A549 (cell line): ENCODE results near the gene KCNMA1. TPM values are rescaled to one million over a fixed set of nuclear protein-coding genes. Genes with fewer than 3 reads are reported as not detected.

ENCODE experiments used
- ATAC-seq, 2 experiments: fragments of 200-7000 bp in 1 of 2; fragments of >200 bp in 1 of 2; cut with Nextera tagmentation in 1 of 2; cut with Tn5 transposase in 1 of 2; 3 replicates each; pipeline versions ENCODE4 v1.8.0 to v1.9.1; 2018 to 2020; ENCODE audit warnings: mild to moderate bottlenecking in 1 of 2, moderate library complexity in 1 of 2
- CTCF ChIA-PET: fragments of 300-600 bp; sonication (Branson Sonifier 250); formaldehyde crosslinking; extraction: SDS; loops from one replicate; lab custom pipeline; 2021; ENCODE audit warnings: antibody characterized with exemption, inconsistent platforms; lab: Yijun Ruan, JAX
- POLR2A ChIA-PET: fragments of 350-600 bp; formaldehyde crosslinking; extraction: SDS; loops from one replicate; lab custom pipeline; 2021; ENCODE audit warnings: antibody characterized with exemption, inconsistent platforms; lab: Yijun Ruan, JAX
- DNase-seq, 2 experiments: peaks; one replicate each; pipeline versions ENCODE4 v3.0.0 to v3.0.0-alpha.2; 2011 to 2016; ENCODE audit warnings: low read depth in 1 of 2, low spot score in 1 of 2
- FAIRE-seq: peaks from 2 replicates; lab custom pipeline; 2011; peaks lifted over from hg19 to GRCh38; lab: Jason Lieb, UNC
- H3K27ac ChIP-seq, 2 experiments: fragments of >200 bp; sonication (Bioruptor Twin); formaldehyde crosslinking; 3 replicates each; pipeline ENCODE4 v1.5.1; 2016 to 2017
- H3K4me1 ChIP-seq: fragments of >200 bp; sonication (Bioruptor Twin); formaldehyde crosslinking; 3 replicates; pipeline ENCODE4 v1.6.1; 2016
- H3K4me2 ChIP-seq: fragments of >200 bp; sonication (Bioruptor Twin); formaldehyde crosslinking; 3 replicates; pipeline ENCODE4 v1.6.1; 2016
- H3K4me3 ChIP-seq: fragments of >200 bp; sonication (Bioruptor Twin); formaldehyde crosslinking; 3 replicates; pipeline ENCODE4 v1.5.1; 2016
- H3K9me3 ChIP-seq: fragments of >200 bp; sonication (Bioruptor Twin); formaldehyde crosslinking; 3 replicates; pipeline ENCODE4 v1.6.1; 2016
- BHLHE40 ChIP-seq: IDR thresholded peaks from 2 replicates; pipeline ENCODE4 v1.6.1; 2012; ENCODE audit warnings: low read depth, low read length, inconsistent platforms
- CBX8 ChIP-seq: fragments of 200-600 bp; sonication (generic); IDR thresholded peaks from 2 replicates; pipeline ENCODE4 v1.6.1; 2016
- EHF ChIP-seq: fragments of 250-450 bp; sonication (Bioruptor Pico); IDR thresholded peaks from 2 replicates; pipeline ENCODE4 v1.5.0; 2020; ENCODE audit warnings: mild to moderate bottlenecking
- EHMT2 ChIP-seq: fragments of 200-600 bp; sonication (generic); IDR thresholded peaks from 2 replicates; pipeline ENCODE4 v1.6.1; 2016; ENCODE audit warnings: antibody characterized with exemption, low read depth, mild to moderate bottlenecking, moderate library complexity
- FOXS1 ChIP-seq: fragments of 250-450 bp; sonication (Bioruptor Pico); IDR thresholded peaks from 2 replicates; pipeline ENCODE4 v1.5.0; 2020; ENCODE audit warnings: mild to moderate bottlenecking, moderate library complexity
- GATA3 ChIP-seq: IDR thresholded peaks from 2 replicates; pipeline ENCODE4 v1.6.1; 2012; ENCODE audit warnings: borderline replicate concordance
- HDAC2 ChIP-seq: fragments of 200-600 bp; sonication (generic); IDR thresholded peaks from 2 replicates; pipeline ENCODE4 v1.6.1; 2016
- HEYL ChIP-seq: fragments of 250-450 bp; sonication (Bioruptor Pico); IDR thresholded peaks from 2 replicates; pipeline ENCODE4 v1.8.0; 2021; ENCODE audit warnings: mild to moderate bottlenecking, moderate library complexity
- HMGXB4 ChIP-seq: fragments of 250-450 bp; sonication (Bioruptor Pico); IDR thresholded peaks from 2 replicates; pipeline ENCODE4 v1.5.0; 2021; ENCODE audit warnings: mild to moderate bottlenecking, moderate library complexity, borderline replicate concordance
- HOXB5 ChIP-seq: fragments of 250-450 bp; sonication (Bioruptor Pico); IDR thresholded peaks from 2 replicates; pipeline ENCODE4 v1.5.0; 2020; ENCODE audit warnings: mild to moderate bottlenecking, moderate library complexity
- KDM1A ChIP-seq: fragments of 200-600 bp; sonication (generic); IDR thresholded peaks from 2 replicates; pipeline ENCODE4 v1.6.1; 2016; ENCODE audit warnings: low read depth, mild to moderate bottlenecking
- MAX ChIP-seq: IDR thresholded peaks from 2 replicates; pipeline ENCODE4 v1.6.1; 2012
- NPAS2 ChIP-seq: fragments of 250-450 bp; sonication (Bioruptor Pico); IDR thresholded peaks from 2 replicates; pipeline ENCODE4 v1.8.0; 2022; ENCODE audit warnings: mild to moderate bottlenecking, moderate library complexity, borderline replicate concordance
- RAD21 ChIP-seq, 2 experiments: fragments of >200 bp in 1 of 2; sonication (Bioruptor Twin) in 1 of 2; formaldehyde crosslinking in 1 of 2; IDR thresholded peaks in 1 of 2; conservative IDR thresholded peaks in 1 of 2; 2 replicates in 1 of 2; 3 replicates in 1 of 2; pipeline ENCODE4 v1.6.1; 2012 to 2018; ENCODE audit warnings: inconsistent platforms in 1 of 2
- RARB ChIP-seq: fragments of 250-450 bp; sonication (Bioruptor Pico); IDR thresholded peaks from 2 replicates; pipeline ENCODE4 v1.8.0; 2021; ENCODE audit warnings: mild to moderate bottlenecking, moderate library complexity
- RCOR1 ChIP-seq: fragments of 150-350 bp; IDR thresholded peaks from 2 replicates; pipeline ENCODE4 v1.6.1; 2014; ENCODE audit warnings: antibody characterized with exemption, low read length, low read depth
- RNF2 ChIP-seq: fragments of 200-600 bp; sonication (generic); IDR thresholded peaks from 2 replicates; pipeline ENCODE4 v1.6.1; 2016; ENCODE audit warnings: low read depth, mild to moderate bottlenecking, antibody characterized with exemption, moderate library complexity, borderline replicate concordance
- TFCP2L1 ChIP-seq: fragments of 250-450 bp; sonication (Bioruptor Pico); IDR thresholded peaks from 2 replicates; pipeline ENCODE4 v1.5.0; 2021; ENCODE audit warnings: mild to moderate bottlenecking
- ZC3H11A ChIP-seq: fragments of 450-650 bp; IDR thresholded peaks from 2 replicates; pipeline ENCODE4 v1.6.1; 2014; ENCODE audit warnings: antibody characterized with exemption, mild to moderate bottlenecking
- ZFP36 ChIP-seq: fragments of 450-650 bp; IDR thresholded peaks from 2 replicates; pipeline ENCODE4 v1.6.1; 2014; ENCODE audit warnings: borderline replicate concordance; ENCODE audit not compliant: partially characterized antibody
- WGBS: methylation state at CpG from one replicate; pipeline ENCODE4 v1.1.6; 2017; ENCODE audit errors: missing lambda C conversion rate; 5-methylcytosine and 5-hydroxymethylcytosine counted together
- polyA plus RNA-seq, 4 experiments: library from polyadenylated mRNA; depleted of rRNA in 3 of 4; stranded (reverse); fragments of >200 nt; fragmentation: RNase III in 1 of 4; extraction: RNeasy Plus Mini Kit Qiagen cat#74134 plus additional on column Dnase treatment in 1 of 4; gene quantifications; 2 replicates in 3 of 4; 3 replicates in 1 of 4; pipeline ENCODE4 v1.2.3, GENCODE V29; 2011 to 2017
- TF ChIP-seq, protein P1 (sequence below): IDR thresholded peaks from 2 replicates; pipeline ENCODE4 v1.6.1; 2012
- TF ChIP-seq, protein P2 (sequence below): fragments of >200 bp; sonication (Bioruptor Twin); formaldehyde crosslinking; IDR thresholded peaks from 2 replicates; pipeline ENCODE4 v1.6.1; 2016
- TF ChIP-seq, protein P3 (sequence below): fragments of 150-350 bp; IDR thresholded peaks from 2 replicates; pipeline ENCODE4 v1.6.1; 2014; ENCODE audit warnings: low read depth, mild to moderate bottlenecking, low read length

Gene KCNMA1
- polyA plus RNA-seq, 2 of the 4 experiments (the other 2 are of a cell fraction) = 14.9 to 30.6 TPM

DNA sequence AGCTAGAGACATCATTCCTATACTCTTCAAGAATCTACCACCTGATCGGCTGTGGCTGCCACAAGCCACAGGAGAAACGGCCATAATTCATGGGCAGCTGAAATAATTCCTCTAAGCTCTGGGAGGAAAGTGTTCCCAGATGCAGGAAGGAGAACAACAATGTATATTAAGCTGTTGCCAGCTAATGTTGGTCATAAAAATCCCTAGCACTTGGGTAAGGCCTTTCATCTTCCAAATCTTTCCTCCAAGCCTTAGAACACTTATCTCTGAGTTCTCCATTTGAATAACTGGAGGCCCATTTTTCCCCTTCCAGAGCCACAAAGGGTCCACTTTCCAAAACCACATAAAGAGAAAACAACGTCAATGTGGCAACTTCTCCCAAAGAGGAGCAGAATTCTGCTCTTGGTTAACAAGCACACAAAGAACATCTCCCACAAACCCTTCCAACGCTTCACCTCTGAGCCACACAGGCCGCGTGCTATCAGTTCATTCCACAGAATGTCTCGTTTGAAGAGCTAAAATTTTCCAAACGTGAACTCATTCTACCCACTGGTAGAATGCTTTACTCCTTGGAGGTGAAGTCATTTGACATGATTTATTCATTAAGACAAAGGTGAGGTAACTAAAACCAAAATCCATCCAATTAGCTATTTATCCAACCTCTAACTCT is 11.2 kb downstream of the KCNMA1 start:
- peaks cover 30% of the 10 kb centered on the region for H3K4me1 ChIP-seq
- POLR2A ChIA-PET = no interaction called here

GRCh38 chr10:77625379-77625778 is 12.2 kb downstream of the KCNMA1 start:
- Histone ChIP-seq H3K27ac (no peak overlapping the region), H3K9me3 (no peaks in the 10 kb centered on the region), H3K4me2 (no peak overlapping the region), H3K4me3 (no peak overlapping the region)
- DNase-seq = no peak
- FAIRE-seq = no peak
- WGBS = 89% methylated on average over 3 of the region's 3 CpGs
- TF ChIP-seq, protein P1, sequence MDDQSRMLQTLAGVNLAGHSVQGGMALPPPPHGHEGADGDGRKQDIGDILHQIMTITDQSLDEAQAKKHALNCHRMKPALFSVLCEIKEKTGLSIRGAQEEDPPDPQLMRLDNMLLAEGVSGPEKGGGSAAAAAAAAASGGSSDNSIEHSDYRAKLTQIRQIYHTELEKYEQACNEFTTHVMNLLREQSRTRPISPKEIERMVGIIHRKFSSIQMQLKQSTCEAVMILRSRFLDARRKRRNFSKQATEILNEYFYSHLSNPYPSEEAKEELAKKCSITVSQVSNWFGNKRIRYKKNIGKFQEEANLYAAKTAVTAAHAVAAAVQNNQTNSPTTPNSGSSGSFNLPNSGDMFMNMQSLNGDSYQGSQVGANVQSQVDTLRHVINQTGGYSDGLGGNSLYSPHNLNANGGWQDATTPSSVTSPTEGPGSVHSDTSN = no peak
- TF ChIP-seq, protein P2, sequence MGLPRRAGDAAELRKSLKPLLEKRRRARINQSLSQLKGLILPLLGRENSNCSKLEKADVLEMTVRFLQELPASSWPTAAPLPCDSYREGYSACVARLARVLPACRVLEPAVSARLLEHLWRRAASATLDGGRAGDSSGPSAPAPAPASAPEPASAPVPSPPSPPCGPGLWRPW = no peak
- TF ChIP-seq RCOR1 = no peak
- TF ChIP-seq, protein P3, sequence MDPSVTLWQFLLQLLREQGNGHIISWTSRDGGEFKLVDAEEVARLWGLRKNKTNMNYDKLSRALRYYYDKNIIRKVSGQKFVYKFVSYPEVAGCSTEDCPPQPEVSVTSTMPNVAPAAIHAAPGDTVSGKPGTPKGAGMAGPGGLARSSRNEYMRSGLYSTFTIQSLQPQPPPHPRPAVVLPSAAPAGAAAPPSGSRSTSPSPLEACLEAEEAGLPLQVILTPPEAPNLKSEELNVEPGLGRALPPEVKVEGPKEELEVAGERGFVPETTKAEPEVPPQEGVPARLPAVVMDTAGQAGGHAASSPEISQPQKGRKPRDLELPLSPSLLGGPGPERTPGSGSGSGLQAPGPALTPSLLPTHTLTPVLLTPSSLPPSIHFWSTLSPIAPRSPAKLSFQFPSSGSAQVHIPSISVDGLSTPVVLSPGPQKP = no peak
- TF ChIP-seq ZFP36 = no peak
- no peak for TF ChIP-seq HEYL
- TF ChIP-seq GATA3 = no peak
- TF ChIP-seq BHLHE40 = no peak
- no peak for TF ChIP-seq RNF2
- TF ChIP-seq RARB (CRISPR knock-in tag) = no peak
- TF ChIP-seq FOXS1 (CRISPR knock-in tag) = no peak
- TF ChIP-seq HMGXB4 (CRISPR knock-in tag) = no peak
- TF ChIP-seq NPAS2 (CRISPR knock-in tag) = no peak
- TF ChIP-seq ZC3H11A = no peak
- TF ChIP-seq EHMT2 = no peak
- TF ChIP-seq, all 56 proteins: peak for 0
- H3K4me1 ChIP-seq = peaks cover 20% of the 10 kb centered on the region
- POLR2A ChIA-PET = no interaction called here
- ATAC-seq = no peak
- CTCF ChIA-PET = no interaction called here

More for the DNA sequence above, 11.2 kb downstream of the KCNMA1 start:
- no peak overlapping the region for H3K4me2 ChIP-seq
- no peaks in the 10 kb centered on the region for H3K9me3 ChIP-seq
- H3K27ac ChIP-seq = peak overlapping the region in 1 of 2 experiments; percentile 19; a peak in 1 of 6 replicates
- DNase-seq = no peak
- no peak for FAIRE-seq
- TF ChIP-seq MAX (no peak), KDM1A (no peak), RAD21 (conservative IDR thresholded peaks at IDR 0.05 in 1 of 2, IDR thresholded peaks at IDR 0.05 in 1 of 2) (no peak), CBX8 (no peak), HOXB5 (CRISPR knock-in tag) (no peak), HDAC2 (no peak), TFCP2L1 (CRISPR knock-in tag) (no peak), FOXS1 (CRISPR knock-in tag) (no peak), RNF2 (no peak), NPAS2 (CRISPR knock-in tag) (no peak), EHF (CRISPR knock-in tag) (no peak)
- CTCF ChIA-PET = interaction anchor here (1.4 kb wide), 1 partner anchor 453 kb away, joined by 5 read pairs; no protein-coding TSS in a partner anchor
- 88% methylated on average over 8 of the region's 8 CpGs for WGBS
- no peak overlapping the region for H3K4me3 ChIP-seq
- ATAC-seq = no peak
